ENCODE measurements around the gene COL25A1.

COL25A1 gene

DNA sequence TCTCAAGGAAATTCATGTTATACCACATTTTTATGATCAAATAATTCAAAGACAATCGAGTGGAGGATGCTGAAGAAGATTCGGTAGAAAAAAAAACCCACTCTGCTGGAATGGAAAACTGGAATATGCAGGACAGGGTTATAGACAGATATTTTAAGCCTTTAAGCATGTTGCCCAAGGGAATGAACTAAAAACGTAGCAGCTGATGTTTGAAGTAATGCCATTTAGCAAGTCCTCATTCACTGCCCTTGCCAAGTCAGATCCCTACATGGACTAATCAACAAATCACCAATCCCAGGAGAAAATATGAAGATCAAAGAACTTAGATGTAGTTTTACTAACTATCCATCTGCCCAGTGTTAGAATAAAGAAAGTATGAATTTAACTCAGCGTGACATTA lies 464.0 kb downstream of the COL25A1 start:
- DNase-seq = no peak

DNA sequence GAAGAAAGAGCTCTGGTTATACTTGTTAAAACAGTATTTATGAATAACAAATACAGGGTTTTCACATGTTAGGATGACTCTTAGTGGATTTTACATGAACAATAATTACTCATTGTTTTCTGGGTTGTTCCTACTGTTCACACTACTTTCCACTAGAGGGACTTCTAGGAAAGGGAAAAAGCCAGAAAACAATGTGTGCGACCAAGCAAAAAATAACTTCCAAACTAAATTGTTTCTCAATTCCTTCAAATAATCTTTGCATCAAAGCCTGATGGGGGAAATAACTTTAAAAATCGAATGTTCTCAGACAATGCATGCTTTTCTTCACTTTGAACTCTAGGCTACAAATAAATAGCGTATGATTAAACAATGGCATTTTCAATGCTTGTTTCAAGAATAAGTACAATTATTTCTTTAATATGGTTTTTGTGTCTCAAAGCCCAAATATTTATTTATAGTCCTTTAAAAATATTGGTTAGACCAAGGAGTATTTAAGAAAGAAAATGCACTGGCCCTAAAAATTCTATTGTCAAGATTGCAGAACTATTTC lies 467.5 kb downstream of the COL25A1 start:
- DNase-seq = no peak

DNA sequence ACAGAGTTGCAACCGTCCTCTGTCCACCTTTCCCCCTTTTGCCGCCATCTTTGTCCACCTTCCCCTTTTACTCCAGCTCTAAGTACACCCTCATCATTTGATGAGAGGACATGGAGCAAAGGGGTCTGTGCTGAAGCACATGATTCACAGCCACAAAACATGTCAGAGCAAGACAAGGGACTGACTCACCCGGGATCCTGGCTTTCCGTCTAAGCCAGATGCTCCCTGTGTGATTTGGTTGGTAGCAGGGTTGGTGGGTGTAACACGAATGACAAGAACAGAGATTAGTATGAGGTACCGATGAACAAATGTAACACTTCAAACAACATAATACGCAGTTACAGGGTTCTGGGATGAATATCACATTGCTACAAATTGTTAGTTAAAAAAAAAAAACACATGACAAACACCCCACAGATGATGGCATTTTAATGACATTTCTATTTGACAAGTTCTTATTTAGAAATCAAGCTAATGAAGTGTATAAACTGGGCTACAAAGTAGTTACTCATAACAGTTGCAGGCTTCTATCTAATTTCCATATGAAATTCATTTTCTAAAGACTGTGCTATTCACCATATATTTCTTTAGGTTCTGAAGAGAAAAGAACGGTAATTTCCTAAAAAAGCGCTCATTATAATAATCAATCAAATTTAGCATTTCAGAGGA lies 468.2 kb downstream of the COL25A1 start:
- no peak for DNase-seq

DNA sequence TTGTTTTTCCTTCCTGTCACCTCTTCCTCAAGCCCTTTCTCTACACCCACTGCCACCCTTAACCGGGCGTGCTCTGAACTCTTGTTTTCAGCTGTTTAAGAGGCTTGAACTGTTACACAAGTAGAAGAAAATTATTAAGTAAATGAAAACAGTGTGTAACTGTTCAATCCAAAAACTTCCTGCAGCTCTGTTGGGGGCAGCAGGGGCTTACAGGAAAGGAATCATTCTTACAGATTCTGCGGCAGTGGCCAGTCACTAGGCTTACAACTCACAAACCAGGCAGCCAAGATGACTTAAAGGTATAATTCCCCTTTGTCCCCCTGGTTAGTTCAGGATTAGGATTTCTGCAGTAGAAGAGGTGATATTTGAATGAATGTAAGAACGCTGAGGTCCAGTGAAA lies 469.4 kb downstream of the COL25A1 start:
- no peak for DNase-seq

DNA sequence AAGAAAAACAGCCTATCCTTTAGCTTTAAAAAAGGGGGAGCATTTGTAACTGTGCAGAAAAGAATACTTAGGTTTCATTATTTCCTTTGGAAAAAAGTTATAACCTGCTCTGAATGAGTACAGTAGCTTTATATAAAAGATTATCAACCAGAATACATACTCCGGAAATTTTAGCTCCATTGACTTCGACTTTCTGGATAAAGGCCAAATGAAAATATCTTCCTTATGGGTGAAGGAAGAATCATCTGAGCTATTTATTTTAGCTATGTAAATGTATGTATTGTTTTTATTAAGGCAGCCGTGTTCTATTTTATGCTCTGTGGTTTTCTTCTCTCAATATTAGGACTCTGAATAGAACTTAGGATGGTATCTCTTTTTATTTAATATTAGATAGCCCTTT lies 470.6 kb downstream of the COL25A1 start:
- no peak for DNase-seq

DNA sequence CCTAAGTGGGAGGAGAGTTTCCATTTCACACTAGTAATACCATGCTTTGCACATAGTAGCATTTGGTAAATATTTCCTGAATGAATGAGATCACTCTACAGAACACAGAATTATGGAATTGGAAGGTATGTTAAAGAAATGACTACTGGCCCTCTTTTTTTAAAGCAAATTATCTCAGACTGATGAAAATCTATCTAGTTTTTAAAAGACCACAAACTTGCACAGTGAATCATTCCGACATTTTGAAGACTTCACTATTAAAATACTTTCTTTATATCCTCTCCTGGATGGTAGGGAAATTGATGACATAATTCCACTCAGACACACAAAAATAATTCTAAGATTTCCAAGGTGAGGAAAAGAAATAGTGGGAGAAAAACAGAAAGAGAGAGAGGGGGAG lies 471.2 kb downstream of the COL25A1 start:
- no peak for DNase-seq

DNA sequence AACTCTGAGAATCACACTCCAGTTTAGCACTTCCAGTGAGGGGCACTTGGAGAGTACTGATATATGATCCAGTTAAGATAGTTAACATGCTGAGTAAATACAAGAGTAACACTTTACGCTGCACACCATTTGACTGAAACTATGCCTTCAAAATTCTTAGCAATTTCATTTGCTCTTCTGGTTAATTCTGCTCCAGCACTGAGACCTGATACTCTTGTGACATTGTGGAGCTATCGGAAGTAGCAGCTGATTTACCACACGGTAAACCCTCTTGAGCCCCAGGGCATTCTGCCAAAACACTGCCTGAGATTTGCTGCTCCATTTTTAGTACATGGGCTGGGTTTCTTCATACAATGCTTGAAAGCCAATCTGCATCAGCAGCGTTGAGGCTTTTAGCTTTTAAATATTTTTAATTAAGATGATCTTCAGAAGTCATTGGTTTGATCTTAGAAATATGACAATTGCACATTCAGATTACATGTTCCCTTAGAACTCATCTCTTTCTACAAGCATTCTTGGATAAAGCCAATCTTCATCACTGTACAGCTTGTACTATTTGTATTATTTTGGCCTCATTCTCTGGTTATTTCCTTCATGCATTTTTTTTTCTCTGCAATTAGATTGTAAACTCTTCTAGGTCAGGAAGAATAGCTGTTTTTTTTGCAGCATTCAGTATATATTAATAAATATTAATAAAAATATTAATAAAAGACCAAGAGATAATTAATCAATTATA lies 471.8 kb downstream of the COL25A1 start:
- no peak for DNase-seq

DNA sequence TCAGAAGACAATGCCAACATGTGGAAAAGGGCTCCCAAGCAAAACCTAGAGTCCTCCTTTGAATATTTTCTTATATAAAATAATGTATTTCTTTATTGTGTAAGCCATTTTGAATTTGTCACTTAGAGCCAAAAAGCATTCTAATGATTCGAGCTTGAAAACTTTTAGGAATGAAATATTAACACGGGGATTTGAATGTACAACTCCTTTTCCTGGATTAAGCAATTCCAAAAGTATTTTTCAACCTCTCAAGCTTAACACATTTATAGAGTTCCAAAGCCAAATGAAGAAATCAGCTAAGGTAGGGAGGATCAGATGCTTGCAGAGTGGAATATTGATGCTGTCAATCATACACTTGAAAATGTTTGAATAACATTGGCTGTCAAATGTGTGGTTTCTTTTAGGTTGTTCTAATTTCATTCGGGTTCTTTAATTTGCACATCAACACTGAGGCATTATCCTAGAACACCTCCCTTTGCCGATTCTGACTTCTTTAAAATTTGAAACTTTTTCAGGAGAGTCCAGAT lies 472.4 kb downstream of the COL25A1 start:
- DNase-seq = no peak

DNA sequence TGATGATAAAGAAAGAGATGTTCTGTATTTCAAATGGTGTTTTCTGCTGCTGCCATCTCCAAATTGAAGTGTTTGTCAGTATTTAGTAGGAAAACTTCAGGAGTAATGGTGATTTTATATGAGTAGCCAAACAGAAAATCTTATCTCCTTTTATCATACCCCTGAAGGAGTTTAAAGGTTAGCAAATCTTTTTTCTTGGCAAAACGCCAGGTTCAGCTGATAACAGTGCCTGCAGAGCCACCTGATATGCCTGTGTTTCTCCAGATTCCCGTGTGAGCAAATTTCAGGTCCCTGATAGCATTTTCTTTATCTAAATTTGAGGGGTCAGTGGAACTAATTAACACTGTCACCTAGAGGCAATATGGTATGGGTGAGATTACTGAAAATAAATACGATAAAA lies 473.8 kb downstream of the COL25A1 start:
- DNase-seq = no peak

DNA sequence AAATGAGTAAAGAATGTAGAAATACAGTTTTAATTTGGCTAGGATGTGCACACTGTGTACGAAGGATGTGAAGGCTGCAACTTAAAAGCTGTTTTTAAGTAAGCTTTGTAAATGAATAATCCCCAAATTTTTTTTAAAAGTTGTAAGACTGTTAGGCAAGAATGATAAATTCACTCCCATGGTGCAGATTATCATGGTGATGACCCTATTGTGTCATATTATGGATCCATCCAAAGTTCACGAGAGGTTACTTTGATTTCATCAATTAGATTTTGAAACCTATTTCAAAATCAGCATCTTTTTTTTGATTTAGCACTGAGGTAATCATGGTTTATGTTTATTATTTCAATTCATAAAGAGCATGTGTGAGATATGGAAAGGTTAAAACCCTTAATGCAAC lies 476.7 kb downstream of the COL25A1 start:
- DNase-seq = no peak

DNA sequence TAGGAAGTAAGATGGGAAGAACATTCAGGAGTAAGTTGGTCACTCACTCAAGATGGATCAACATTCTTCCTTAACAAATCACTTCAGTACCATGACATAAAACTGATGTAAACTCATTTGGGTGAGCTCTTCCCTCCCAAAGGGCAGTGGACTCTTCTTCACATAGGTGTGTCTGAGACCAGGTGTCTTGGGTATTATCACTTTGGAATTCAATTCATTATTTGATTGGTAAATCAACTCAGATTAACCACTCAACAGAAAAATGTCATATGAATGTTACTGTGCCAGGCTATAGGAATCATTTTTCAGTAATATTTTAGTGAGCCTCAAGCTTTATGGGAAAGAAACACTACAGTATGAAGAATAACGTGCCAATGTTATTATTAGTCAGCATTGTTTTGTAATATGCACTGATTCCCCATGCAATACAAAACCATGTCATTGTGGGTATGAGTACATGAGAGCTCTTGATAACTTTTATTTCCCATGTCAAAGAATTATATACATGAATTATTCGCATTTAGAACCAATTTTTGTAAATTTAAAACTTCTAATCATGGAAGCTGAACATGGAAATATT lies 481.0 kb downstream of the COL25A1 start:
- DNase-seq = no peak

DNA sequence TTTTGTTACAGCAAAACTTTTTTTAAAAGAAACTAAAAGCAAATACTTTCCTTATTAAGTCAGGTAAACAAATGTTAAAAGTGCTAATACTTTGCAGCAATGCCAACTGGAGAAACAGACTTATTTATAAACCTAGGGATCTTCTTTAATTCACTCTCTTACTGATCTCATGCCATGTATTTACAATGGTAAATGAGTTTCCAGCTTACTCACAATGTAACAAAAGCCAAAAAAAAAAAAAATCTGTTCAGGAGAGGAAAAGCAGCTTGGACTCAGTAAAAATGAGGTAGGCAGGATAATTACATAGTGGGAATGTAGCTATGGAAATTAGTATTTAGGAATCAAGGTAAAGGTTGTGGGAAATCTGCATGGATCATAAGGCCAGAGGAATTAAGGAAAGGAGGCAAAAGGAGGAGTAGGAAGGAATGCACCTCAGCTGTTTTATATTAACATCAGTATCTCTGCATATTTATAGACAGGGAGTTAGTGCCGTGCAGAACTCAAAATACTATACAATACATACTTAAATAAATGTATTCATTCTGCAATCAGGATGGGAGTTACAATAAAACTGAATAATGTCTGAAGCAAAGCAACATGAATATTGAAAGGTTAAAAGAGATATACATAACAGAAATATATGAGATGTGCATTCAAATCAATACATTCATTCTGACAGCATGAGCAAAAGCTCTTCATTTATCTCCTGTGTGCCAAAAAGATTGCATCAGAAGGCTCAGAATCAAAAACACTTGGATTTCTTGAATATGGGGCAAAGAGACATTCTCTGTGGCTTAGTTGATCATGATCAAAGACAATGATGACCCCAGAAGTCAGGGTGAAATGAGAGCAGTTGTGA lies 481.7 kb downstream of the COL25A1 start:
- DNase-seq = no peak

DNA sequence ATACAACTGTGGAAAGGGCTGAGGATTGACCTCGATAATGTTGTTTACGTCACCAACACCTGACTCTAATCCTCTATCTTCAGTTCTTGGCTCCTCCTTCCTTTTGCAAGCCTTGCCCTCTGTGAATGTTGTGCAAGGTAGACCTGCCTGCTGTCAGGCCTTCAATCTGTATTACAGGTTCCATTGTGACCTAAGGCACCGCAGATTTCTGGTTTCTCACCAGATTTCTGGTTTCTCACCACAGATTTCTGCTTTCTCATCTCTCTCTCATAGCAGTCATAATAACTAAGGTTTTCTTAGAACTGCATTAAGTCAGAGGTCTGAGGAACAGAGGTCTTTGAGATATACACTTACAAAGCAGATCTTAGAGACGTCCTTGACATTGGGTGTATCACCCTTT lies 488.1 kb downstream of the COL25A1 start:
- no peak for DNase-seq

DNA sequence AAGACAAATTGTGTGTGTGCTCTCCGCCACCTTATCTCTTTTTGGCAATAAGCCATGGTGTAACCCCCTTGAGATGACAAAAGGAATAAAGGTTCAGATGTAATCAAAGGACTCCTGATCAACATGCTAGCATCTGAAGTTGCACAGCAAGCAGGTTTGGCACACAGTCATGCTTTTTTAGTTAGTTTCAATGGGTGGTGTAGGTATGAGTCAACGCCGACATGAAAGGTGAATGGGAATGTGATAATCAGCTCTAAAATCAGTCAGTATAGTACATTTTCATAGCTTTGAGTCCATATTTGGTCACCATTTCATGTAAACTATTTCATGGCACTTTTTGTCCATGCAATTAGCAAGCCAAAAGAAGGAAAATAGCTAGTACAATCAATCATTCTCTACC lies 489.2 kb downstream of the COL25A1 start:
- DNase-seq = no peak

DNA sequence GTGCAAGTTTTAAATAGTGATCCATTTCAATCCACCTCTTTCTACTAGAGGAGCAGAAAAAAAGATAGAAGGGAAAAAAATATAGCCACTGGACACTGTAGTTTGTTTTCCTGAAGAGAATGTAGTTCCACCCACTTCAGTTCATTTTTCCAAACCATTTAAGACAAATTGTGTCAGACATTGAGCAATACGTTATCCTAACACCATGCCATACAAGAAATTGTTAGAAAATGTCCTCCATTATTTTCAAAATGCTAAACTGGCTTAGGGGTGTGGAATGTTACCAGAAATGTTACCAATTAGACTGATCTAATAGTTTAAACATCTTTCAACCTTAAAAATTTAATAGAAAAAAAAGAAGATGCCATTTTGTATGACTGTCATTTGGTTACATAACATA lies 491.0 kb downstream of the COL25A1 start:
- no peak for DNase-seq

DNA sequence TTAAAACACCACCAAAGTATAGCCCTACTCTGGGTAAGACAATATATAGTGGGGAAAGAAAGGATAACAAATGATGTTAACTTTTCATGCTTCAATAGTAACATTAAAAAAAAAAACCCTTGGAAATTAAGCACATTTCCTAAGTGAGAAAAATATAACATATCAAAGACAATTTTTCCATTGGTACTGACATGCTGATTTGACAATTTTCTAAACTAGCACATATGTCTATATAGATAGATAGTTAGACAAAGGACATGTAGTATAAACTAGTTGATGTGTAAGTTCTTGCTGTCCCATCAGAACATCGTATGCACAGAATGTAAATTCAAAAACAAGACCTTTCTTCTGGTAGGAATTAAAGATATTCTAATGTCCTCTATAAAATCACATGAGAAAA lies 492.4 kb downstream of the COL25A1 start:
- DNase-seq = no peak

DNA sequence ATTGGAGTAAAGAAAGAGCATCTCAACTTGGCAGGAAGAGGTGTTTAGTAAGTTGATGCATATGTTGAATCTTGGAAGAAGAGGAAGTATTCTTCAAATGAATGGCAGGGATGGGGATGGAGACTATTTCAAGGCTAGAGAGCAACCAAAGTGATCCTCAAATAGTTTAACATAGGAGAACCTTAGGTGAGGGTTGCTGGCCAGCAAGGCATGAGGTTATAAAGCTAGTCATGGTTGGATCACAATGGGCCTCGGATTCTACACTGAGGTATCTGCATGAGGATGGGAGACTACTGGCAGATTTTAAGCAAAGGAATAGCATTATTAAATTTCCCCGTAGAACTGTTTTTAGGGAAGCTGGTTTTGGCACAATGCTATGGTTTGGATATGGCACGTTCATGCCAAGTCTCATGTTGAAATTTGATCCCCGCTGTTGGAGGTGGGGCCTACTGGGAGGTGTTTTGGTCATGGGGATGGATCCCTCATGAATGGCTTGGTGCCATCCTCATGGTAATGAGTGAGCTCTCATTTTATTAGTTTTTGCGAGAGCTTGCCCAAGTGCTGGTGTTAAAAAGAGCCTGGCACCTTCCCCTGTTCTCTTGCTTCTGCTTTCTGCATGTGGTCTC lies 497.7 kb downstream of the COL25A1 start:
- DNase-seq = no peak

DNA sequence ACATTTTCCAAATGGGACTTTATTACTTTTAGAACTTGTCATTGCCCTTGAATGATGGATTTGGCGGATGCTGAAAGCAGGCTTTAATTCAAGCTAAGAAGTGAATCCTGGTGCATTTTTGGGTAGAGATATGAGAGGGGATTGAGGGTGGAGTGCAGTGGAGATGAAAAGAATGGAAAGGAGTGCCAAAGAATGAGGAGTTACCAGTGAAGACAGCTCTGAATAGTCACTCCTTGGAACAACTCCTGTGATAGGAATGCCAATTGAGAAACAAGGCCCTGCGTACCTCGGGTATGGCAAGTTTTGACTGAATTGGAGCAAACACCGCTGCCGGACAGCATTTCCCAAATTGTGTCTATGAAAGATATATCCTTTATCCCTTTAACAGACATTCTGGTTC lies 503.2 kb downstream of the COL25A1 start:
- no peak for DNase-seq

DNA sequence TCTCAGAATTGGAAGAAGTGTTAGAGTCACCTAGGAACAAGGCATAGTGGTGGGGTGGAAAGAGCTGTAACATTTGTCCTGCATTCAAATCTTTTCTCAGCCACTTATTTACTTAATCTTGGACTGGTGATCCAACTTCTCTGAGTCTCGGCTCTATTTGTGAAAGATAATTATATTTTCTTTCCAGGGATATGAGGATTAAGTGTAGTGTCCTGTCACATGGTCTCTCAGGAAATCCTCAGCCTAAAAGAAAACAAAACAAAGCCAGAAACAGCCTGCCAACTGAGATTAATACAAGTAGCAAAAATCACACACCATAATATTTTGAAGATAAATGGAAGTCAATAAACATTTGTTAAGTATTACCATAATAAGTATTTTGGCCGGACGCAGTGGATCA lies 506.3 kb downstream of the COL25A1 start:
- no peak for DNase-seq

DNA sequence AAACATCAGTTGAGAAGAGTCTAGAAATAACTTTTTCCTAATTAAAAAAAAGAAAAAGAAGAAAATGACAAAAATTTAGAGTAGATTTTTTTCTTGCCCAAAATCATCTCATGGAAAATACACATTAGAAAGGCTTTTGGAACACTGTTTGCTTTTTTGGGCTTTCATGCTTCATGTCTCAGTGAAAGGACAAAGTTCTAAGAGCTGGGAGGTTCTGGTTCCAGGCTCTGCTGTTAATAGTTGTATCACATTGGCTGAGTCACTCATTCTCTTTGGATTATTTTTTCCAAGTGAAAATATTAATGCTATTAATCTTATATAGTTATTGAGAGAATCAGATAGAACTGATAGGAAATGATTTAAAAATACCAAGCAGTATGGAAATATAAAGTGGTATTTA lies 506.7 kb downstream of the COL25A1 start:
- no peak for DNase-seq

DNA sequence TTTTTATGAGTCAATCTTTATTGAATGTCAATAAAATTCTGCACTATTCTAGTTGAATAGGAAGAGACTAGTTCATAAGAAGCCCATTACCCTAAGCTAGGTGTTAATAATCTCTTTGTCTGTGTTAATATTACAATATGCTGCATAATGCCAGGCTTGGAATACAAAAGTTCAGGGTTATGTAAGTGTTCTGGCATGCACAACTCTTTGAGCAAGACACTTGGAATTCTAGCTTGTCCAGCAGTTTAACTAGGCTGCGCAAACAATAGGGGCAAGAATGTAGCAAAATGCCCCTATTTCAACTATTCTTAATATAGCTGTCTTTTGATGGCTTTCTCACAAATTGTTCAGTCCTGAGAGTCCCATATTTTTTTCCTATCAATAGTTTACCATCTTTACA lies 508.3 kb downstream of the COL25A1 start:
- no peak for DNase-seq

DNA sequence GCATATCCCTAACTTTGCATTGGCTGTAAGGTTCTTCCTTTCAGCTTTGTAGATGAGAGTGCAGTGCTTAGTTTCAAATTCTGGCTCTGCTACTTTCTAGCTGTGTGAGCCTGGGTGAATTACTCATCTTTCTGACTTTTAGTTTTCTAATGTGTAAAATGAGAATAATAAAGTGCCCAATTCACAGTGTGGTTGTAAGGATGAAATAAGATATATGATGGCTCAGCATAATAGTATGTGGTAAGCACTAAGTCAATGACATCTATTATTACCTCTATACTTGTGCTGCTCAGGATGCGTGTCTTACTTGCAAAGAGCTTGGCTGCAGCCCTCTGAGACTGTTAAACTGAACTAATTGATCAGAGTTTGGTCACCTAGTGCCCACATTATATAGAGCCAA lies 509.0 kb downstream of the COL25A1 start:
- DNase-seq = no peak

DNA sequence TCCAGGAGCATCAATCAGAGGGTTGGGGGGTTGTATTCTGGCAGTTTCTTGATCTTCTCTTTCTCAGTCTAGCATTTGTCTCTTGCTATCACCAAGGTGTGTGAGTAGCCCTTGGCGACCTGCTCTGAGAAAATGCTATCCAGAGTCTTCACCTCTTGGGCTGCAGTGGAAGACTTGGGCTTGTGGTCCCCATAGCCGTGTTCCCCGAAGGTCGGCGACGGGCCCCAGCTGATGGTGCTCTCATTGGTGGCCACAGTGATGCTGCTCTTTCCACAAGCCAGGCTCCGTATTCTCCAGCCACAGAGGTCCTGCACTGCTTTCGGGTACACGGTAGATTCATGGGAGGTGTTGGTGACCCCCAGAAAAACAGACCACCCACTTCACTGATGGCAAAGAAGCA lies 513.7 kb downstream of the COL25A1 start:
- no peak for DNase-seq
